22Rv1 (cell line): ENCODE data around the gene MIGA1.

Source experiments
- CTCF ChIP-seq: fragments of 450-650 bp; IDR thresholded peaks from 2 replicates; pipeline ENCODE4 v1.5.1; 2017; ENCODE audit warnings: mild to moderate bottlenecking
- ZFX ChIP-seq: fragments of 450-650 bp; IDR thresholded peaks from 2 replicates; pipeline ENCODE4 v1.6.1; 2017; ENCODE audit warnings: antibody characterized with exemption, borderline replicate concordance

GRCh38 chr1:77882411-77882810 is 103.0 kb downstream of the MIGA1 start:
- TF ChIP-seq CTCF, result no peak
- TF ChIP-seq ZFX, result no peak
